Left kidney (tissue), 8 donors: Measurements from ENCODE around the gene RD3L. TPM values are rescaled to one million over a fixed set of nuclear protein-coding genes. Genes with fewer than 3 reads are reported as not detected.
"Not testable (repeated sequence)": the region's sequence is repeated elsewhere in the genome, so short reads cannot be mapped to it uniquely, and the experiment has no call there.

Source experiments
- DNase-seq: peaks from one replicate; pipeline ENCODE4 v3.0.0-alpha.2; 2013
- long read RNA-seq, 8 donors: transcript quantifications; one replicate each; lab custom pipeline, GENCODE V29; 2026
- polyA plus RNA-seq: library from polyadenylated mRNA; unstranded; fragments of 120-200 nt; gene quantifications from one replicate; pipeline ENCODE4 v1.2.1, GENCODE V29; 2013; ENCODE audit not compliant: insufficient read length

RD3L gene
- polyA plus RNA-seq = not detected
- long read RNA-seq, donor 1 = 0 reads
- long read RNA-seq, donor 2 = 0 reads
- long read RNA-seq, donor 3 = 0 reads
- long read RNA-seq, donor 4 = 0 reads
- long read RNA-seq, donor 5 = 0 reads
- long read RNA-seq, donor 6 = 0 reads
- long read RNA-seq, donor 7 = 0 reads
- long read RNA-seq, donor 8 = 0 reads

DNA sequence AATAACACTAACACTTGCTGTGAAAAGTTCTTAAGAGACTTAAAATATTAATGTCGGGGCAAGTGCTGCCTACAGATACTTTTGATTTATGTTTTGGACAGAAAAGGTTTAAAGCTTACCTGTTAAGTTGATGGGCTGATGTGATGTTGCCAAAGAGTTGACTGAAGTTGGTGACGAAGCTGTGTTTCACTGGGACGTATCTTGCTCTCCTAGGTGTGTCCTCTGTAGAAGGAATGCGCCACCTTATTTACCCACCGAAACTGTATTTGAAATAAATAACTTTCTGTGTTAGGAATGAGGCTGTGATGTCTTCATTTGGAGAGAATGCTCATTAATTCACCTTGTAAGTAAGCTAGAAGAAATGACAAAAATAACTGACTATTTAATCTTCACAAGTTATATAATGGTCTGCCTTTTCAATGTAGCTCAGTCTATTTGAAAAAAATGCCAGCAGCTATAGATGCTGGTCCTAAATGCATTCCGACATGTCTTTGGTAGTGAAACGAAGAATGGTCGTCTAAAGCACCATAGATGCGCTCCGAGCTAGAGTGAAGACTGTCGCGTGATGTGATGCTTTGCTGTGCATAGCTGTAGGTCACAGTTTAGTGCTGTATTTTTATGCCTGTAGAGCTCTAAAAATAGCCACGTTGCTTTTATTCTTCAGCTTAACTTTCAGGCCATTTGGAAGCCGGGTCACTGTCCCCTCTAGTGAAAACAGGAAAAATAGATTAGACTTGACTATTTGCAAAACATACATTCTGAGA, at the start of gene RD3L:
RD3L (minus strand) TSS at position 557 of the 764 bp plus-strand sequence. CDS start 834 bp downstream, outside the sequence.
- DNase-seq = no peak

DNA sequence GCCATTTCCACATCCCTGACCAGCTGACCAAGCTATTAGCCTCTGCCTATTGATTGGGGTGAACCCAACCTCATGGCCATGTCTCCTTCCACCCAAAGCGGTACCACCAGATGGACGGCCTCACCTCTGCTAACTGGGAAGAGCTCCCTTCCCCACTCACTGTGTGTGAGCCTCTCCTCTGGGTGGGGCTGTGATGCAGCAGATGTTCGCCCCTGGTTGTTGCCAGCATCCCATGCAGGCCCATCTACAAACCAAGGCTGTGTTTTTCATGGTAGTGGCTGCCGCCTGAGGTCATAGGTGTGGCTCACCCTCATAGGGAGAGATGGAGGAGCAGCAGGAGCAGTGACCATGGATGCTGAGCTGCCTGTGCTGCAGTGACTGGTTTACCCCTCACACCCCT, 47.6 kb upstream of the RD3L start:
- no peak for DNase-seq

DNA sequence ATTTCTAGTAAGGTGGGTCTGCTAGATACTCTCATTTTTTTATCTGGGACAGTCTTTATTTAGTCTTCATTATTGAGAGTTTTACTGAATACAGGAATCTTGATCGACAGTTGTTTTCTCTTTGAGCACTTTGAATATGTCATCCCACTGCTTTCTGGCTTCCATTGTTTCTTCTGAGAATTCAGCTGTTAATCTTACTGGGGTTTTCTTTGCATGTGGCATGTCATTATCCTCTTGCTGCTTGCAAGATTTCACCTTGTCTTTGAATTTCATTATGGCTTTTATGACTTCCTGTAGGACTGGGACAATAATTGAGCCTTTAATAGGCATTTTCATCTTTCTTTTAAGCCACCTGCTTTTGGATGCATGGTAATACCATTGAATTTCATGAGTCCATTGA, 46.7 kb upstream of the RD3L start:
- DNase-seq = no peak

DNA sequence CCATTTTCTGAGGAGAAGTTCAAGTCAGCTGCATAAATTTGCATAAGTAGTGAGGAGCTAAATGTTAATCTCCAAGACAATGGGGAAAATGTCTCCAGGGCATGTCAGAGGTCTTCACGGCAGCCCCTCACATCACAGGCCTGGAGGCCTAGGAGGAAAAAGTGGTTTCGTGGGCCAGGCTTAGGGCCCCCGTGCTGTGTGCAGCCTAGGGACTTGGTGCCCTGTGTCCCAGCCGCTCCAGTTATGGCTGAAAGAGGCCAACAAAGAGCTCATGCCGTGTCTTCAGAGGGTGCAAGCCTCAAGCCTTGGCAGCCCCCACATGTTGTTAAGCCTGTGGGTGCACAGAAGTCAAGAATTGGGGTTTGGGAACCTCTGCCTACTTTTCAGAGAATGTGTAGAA, 41.9 kb upstream of the RD3L start:
- no peak for DNase-seq

DNA sequence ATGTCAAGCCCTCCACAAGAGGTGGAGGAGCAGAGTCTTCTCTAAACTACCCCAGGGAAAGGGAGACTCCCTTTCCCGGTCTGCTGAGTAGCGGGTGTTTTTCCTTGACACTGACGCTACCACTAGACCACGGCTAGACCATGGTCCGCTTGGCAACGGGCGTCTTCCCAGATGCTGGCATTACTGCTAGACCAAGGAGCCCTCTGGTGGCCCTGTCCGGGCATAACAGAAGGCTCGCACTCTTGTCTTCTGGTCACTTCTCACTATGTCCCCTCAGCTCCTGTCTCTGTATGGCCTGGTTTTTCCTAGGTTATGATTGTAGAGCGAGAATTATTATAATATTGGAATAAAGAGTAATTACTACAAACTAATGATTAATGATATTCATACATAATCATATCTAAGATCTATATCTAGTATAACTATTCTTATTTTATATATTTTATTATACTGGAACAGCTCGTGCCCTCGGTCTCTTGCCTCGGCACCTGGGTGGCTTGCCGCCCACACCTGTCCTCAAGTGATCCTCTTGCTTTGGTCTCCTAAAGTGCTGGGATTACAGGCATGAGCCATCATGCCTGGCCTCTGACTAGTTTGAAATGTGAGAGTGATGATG, 38.4 kb upstream of the RD3L start:
- not testable (repeated sequence) for DNase-seq

DNA sequence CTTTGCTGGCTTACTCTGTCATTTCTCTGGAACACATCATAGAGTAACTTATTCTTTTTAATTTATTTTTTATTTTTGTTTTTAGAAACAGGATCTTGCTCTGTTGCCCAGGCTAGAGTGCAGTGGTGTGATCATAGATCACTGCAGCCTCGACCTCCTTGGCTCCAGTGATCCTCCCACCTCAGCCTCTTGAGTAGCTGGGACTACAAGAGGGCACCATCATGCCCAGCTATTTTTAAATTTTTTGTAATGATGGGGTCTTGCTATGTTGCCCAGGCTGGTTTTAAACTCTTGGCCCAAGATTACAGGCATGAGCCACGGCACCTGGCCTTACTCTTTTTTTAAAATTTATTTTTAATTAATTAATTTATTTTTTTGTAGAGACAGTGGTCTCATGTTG, 32.2 kb upstream of the RD3L start:
- no peak for DNase-seq

DNA sequence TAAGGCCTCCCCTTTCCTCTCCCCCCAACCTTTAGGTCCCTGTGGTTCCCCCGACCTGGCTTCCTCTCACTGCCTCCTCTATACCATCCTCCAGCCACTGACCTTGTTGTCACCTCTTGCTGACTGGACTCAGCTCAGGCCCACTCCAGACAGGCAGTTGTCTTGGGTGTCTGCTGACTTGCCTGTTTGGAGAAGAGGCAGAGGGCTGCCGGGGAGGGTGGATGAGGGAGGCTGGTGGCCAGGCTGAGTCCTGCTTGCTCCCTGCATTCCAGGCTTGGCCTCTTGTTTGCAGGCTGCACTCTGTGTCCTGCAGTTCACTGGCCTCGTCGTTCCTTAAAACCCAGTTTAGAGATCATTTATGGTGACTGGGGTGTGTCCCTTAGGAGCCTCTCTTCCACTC, 31.0 kb upstream of the RD3L start:
- no peak for DNase-seq

DNA sequence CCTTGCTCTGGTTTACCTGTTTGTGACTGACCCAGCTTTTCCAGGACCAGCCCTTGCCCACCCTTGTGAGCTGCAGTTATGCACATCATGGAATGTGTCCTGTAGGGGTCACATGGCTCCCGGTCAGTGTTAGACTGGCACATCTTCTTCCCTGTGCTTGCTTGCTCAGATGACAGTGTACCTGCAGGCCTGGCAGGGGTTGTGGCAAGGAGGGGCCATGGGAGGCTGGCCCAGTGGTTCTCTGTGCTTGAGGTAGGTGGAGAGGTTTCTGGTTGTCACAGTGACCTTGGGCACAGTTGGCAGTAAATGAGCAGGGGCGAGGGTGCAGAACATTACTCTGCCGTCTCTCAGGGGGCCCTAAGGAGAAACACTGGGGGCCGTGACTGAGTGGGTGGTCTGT, 27.6 kb upstream of the RD3L start:
- no peak for DNase-seq

DNA sequence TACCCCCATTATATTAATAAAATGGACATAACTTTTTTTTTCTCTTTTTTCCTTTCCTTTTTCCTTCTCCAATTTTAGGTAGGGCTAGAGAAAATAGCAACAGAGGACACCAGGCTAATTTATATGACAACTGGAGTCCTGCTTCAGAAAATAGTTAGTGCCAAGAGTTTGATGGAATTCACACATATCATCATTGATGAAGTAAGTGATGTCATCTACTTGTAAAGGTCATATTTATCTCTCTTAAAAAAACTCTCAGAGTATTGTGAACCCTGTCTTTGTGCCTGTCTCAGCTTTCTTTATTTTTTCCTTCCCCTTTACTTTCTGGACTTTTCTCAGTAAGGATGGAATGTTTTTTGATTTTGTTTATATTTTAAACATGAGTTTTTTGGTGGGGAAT, 24.3 kb upstream of the RD3L start:
- DNase-seq = no peak

DNA sequence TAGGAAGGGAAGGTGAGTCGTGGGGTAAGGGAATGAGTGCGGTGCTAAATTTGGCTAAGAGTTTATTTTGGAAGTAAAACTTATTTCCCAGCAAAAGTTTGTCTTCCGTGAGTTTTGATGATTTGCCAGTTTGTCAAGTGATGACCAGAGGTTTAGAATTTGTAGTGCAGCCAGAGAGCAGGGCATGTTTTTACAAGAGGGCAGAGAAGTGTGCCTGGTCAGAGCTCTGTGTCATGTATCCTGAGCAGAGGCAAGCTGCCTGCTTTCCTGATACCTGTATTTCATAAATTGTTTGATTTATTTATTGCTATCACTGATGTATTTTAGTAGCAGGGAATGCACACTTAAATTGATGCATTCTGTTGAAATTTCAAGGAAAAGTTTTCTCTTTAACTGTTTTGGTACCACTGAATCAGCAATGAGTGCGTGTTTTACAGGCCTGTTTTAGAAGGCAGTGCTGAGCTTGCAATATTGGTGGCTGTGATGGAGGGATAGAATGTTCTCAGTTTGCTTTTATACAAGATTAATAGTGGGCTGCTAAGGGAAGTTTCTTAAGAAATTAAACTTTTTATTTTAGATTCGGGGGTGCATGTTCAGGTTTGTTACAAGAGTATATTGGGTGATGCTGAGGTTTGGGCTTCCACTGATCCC, 19.7 kb upstream of the RD3L start:
- DNase-seq = no peak

DNA sequence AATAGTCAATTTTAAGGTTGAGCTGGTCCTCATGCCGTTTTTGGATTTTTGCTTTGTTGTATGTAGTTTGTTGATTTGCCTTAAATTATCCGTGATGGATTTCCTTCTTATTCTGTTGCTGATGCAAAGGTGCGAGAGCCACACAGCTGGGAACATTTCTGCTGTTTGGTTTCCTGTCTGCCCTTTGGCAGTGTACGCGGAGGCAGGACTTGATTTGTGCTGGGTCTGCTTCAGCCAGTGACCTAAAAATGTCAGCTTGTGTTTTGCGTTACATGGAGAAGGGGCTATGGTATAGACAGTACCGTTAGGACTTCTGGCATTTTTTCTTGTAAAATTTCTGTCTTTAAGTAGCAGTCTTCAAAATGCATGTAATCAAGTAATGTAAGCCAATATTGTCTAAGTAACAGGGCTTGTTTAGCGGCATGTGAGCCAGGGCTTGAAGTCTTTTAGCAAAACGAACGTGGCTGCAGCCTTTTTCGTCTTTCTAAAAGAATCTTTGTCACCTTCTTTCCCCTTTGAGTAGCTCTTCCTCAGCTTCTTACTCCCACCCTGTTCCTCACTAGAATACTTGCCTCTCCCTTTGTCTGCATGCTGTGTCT, 18.2 kb upstream of the RD3L start:
- peak; percentile 17 for DNase-seq

DNA sequence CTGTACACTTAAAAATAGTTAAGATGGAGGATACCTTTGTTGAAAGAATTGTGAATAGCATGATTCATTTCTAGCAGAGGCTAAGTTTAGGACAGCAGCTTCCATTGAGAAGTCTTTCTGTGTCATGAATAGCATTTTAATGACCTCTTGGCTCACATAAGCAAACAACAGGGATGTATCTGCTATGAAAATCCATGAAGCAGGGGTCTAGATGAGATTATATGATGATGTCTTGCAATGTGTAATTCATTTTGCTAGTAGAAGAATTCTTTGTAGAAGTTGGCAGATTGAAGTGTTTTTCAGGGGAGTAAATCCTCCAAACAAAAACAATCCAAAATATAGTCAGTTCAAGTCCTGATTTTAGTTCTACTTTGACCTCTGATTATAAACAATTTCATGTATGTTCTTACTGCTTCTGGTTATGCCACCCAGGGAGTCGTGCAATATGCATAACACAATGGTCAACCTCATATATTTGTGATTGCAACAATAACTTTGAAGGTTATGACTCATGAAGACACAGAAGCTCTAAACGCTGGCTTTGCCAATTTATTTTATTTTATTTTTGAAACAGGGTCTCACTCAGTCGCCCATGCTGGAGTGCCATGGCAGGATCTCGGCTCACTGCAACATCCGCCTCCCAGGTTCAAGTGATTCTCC, 6.9 kb upstream of the RD3L start:
- no peak for DNase-seq

DNA sequence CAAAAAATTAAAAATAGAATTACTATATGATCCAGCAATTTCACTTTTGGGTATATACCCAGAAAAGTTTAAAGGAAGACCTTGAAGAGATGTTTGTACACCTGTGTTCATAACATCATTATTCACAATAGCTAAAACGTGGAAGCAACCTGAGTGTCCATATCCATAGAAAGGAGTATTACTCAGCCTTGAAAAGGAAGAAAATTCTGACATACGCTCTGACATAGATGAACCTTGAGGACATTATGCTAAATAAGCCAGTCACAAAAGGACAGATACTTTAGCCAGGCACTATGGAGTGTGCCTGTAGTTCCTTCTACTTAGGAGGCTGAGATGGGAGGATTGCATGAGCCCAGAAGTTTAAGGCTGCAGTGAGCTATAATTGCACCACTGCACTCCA, 6.1 kb upstream of the RD3L start:
- no peak for DNase-seq

DNA sequence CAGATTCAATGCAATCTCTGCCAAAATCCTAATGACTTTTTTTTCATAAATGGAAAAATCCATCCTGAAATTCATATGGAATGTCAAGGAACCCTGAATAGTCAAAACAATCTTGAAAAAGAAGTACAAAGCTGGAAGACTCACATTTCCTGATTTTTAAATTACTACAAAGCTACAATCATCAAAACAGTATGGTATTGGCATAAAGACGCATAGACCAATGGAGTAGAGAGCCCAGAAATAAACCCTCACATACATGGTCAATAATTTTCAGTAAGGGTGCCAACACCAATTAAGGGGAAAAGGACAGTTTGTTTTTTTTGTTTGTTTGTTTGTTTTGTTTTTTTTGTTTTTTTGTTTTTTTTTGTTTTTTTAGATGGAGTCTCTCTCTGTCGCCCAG, 4.6 kb upstream of the RD3L start:
- no peak for DNase-seq

DNA sequence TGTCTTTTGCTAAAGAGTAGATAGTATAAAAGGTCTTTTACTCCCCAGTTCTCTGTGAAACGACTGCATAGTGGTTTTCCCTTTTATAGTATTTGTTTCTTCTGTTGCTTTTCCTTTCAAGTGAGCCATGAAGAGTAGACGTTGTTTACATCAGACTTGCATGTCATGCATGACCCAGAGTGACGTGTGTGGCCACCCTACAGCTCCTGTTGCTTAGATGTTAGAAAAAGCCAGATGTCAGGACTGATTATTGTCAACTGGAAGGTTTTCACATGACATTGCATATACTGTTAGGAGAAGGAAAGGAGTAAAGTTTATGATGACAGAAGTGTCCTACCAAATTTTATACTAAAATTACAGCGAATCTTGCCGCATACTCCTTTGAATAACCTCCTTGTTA, 1.3 kb upstream of the RD3L start:
- no peak for DNase-seq

DNA sequence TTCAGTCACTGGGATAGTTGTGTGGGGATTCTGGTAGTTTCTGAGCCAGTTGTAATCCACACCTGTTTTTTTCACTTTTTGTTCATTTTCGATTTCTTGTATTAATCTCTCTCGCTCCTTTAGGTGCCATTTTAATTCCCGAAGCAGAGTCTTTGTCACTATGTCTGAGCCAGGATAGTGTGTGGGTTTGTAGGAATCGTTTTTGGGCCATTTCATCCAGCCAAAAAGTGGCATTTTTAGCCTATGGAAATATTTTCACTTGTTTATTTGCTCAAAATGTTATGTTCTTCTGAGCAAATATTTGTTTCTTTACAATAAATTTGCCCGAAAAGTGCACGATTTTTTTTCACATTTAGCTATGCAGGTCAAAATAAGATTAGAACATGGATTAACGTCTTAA, 867 bp downstream of the RD3L start:
- no peak for DNase-seq

DNA sequence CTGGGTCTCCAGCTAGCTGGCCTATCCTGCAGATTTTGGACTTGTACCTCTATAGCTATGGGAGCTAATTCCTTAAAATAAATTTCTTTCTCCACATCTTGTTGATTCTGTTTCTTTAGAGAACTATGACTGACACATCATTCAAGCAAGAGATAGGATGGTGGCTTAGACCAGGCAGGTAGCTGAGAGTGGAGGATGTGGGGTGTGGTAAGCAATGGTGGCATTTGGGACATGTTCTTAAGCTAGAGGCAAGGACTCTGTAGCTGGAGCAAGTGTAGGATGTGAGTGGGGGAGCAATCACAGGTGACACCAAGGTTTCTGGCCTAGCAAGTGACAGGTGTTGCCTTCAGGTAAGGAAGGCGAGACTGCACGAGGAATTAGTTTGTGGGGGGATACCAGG, 7.2 kb downstream of the RD3L start:
- no peak for DNase-seq

DNA sequence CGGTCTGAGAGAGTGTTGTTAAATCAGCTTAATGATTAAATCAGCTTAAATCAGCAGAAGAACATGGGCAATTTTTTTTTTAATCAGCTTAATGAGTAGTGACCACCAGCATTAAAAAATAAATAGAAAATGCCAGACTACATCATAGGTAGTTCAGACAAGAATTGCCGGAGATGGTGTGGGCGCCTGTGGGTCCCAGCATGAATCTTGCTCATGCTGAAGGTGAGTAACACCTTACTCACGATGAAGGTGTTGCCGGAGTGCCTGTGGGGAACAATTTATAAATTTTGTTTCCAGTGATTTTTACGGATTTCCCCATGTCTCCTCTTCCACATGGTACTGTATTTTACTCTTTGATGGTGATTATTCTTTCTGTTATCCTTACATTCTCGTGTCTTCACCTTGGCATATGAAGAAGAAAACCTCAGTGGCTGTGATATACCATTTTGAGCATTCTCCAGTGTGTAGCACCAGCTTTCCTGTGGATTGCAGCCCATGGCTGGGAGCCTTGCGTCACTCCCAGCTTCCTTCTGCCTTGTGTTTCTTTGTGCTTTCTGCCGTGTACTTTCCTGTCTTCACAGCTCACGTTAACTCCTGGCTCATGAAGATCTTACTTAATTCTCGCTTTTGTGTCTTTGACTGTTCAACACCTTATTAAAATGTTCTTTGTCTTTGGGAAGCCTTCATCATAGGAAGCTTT, 9.4 kb downstream of the RD3L start:
- no peak for DNase-seq

DNA sequence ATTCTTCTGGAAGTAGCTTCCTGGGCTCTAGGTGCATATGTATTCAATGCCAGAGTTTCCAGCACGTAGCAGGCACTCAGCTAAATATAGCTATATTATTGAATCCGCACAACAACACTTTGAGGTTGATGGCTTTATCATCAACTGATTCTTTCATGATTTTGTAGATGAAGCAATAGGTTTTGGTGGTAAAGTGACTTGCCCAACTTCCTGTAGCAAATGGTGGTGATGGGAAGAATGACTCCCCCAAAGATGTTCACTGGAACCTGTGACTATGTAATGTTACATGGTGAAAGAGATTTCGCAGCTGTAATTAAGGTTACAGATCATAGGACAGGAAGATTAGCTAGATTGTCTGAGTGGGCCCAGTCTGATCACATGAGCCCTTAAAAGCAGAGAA, 10.9 kb downstream of the RD3L start:
- no peak for DNase-seq

DNA sequence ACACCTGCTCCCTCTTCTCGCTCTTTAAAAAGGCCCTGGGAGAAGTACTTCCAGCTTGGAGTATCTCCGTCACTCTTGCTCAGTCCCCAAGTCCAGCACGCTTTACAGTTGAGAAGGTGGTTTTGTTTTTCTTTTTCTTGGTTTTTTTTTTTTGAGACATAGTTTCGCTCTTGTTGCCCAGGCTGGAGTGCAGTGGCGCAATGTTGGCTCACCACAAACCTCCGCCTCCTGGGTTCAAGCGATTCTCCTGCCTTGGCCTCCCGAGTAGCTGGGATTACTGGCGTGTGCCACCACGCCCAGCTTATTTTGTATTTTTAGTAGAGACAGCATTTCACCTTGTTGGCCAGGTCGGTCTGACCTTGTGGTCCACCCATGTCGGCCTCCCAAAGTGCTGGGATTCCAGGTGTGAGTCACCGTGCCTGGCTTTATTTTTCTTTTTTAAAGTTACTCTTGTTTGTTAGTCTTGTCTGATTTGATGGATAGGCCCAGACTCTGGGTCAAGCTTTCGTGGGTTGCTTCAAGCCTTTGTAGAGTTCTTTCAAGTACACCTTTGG, 12.2 kb downstream of the RD3L start:
- DNase-seq = no peak
